ENCODE measurements around the gene ZSCAN4.

GRCh38 chr19:57709616-57710015 lies 40.9 kb downstream of the ZSCAN4 start:
- TF ChIP-seq, protein P1, sequence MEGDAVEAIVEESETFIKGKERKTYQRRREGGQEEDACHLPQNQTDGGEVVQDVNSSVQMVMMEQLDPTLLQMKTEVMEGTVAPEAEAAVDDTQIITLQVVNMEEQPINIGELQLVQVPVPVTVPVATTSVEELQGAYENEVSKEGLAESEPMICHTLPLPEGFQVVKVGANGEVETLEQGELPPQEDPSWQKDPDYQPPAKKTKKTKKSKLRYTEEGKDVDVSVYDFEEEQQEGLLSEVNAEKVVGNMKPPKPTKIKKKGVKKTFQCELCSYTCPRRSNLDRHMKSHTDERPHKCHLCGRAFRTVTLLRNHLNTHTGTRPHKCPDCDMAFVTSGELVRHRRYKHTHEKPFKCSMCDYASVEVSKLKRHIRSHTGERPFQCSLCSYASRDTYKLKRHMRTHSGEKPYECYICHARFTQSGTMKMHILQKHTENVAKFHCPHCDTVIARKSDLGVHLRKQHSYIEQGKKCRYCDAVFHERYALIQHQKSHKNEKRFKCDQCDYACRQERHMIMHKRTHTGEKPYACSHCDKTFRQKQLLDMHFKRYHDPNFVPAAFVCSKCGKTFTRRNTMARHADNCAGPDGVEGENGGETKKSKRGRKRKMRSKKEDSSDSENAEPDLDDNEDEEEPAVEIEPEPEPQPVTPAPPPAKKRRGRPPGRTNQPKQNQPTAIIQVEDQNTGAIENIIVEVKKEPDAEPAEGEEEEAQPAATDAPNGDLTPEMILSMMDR (IDR thresholded peaks at IDR 0.05), result no peak
- TF ChIP-seq EP300 (IDR thresholded peaks at IDR 0.05), result no peak

All from tibial nerve (tissue), 4 donors.